ENCODE results near the gene DEPDC5. TPM values are rescaled to one million over a fixed set of nuclear protein-coding genes. Genes with fewer than 3 reads are reported as not detected.

Gene DEPDC5
- total RNA-seq, 1 experiment from 2014 or later: 13.3 TPM

DNA sequence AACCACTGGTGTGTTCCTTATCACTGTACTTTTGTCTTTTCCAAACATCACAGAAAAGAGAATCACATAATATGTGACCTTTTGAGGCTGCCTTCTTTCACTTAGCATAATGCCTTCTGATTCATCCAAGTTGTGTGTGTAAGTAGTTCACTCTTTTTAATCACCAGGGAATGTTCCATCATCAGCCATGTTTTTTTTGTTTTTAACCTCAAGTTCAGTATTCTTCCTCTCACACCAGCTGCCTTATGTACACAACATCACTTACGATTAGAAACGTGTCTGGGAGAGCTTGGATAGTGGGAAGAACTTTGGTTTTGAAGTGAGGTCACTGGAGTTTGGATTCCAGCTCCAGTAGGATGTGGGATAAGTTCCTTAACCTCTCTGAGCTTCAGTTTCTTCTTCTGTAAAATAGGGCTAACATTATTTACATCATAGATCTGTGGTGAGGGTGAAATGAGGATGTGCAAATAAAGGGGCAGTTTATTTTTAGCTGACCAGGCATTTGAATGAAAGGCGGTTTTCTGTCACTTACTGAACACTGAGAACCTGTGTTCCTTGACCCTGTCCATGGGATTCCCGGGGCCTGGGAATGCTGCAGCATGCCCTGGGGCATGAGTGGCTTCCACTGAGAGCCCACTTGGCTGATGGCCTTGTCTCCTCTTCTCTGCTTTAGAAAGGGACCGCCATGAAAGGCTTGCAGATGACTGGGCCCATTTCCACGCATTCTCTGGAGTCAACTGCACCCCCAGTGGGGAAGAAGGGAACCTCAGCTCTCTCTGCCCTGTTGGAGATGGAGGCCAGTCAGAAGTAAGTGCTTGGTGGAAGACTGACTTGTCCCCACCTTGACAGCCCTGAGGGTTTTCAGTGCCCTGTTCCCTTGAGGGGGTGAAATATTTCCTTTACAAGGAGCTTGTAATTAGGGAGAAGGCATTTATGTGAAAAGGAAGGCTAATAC is 92.6 kb downstream of the DEPDC5 start:
- Mint-ChIP-seq H3K27ac (ENCODE audit: low read depth, unreplicated experiment) (no peak overlapping the region), H3K36me3 (ENCODE audit: insufficient read depth, unreplicated experiment) (peaks cover 65% of the 10 kb centered on the region), H3K27me3 (ENCODE audit: insufficient read depth, unreplicated experiment) (no peaks in the 10 kb centered on the region), H3K9me3 (ENCODE audit: unreplicated experiment) (no peaks in the 10 kb centered on the region), H3K4me3 (ENCODE audit: unreplicated experiment) (no peak overlapping the region), H3K4me1 (ENCODE audit: insufficient read depth, unreplicated experiment) (no peaks in the 10 kb centered on the region)
- DNase-seq (ENCODE audit: unreplicated experiment): peak; percentile 10
- ChIA-PET CTCF (interaction anchor here (0.6 to 2.7 kb wide), 4 partner anchors 12 to 47 kb away, joined by 3 to 7 read pairs (median 3); no protein-coding TSS in a partner anchor), POLR2A (no interaction called here)
- TF ChIP-seq CTCF (IDR thresholded peaks at IDR 0.05; ENCODE audit: unreplicated experiment): peak; percentile 18
- intact Hi-C loops (cut with micrococcal nuclease): no loop called here
- no TSS peak for BruUV-seq (replicated peaks)

DNA sequence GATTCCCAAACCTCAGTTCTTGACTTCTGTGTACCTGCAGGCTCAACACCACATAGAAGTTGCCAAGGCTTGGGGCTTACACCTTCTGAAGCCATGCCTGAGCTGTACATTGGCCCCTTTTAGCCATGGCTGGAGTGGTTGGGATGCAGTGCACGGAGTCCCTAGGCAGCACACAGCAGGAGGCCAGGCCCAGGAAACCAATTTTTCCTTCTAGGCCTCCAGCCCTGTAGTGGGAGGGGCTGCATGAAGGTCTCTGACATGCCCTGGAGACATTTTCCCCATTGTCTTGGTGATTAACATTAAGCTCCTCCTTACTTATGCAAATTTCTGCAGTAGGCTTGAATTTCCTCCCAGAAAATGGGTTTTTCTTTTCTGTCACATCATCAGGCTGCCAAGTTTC is 94.6 kb downstream of the DEPDC5 start:
- intact Hi-C loops (cut with micrococcal nuclease): no loop called here
- no peaks in the 10 kb centered on the region for H3K9me3 Mint-ChIP-seq (ENCODE audit: unreplicated experiment)
- BruUV-seq (replicated peaks): no TSS peak
- H3K27ac Mint-ChIP-seq (ENCODE audit: low read depth, unreplicated experiment): no peak overlapping the region
- no peak for DNase-seq (ENCODE audit: unreplicated experiment)
- H3K36me3 Mint-ChIP-seq (ENCODE audit: insufficient read depth, unreplicated experiment): peaks cover 57% of the 10 kb centered on the region
- POLR2A ChIA-PET: interaction anchor here (1.2 kb wide), 1 partner anchor 9 kb away, joined by 3 read pairs; no protein-coding TSS in a partner anchor
- CTCF ChIA-PET: interaction anchor here (0.9 to 1.4 kb wide), 3 partner anchors 13 to 122 kb away, joined by 3 to 4 read pairs (median 3); no protein-coding TSS in a partner anchor
- H3K27me3 Mint-ChIP-seq (ENCODE audit: insufficient read depth, unreplicated experiment): no peaks in the 10 kb centered on the region
- H3K4me3 Mint-ChIP-seq (ENCODE audit: unreplicated experiment): no peak overlapping the region
- TF ChIP-seq CTCF (IDR thresholded peaks at IDR 0.05; ENCODE audit: unreplicated experiment): no peak
- H3K4me1 Mint-ChIP-seq (ENCODE audit: insufficient read depth, unreplicated experiment): no peaks in the 10 kb centered on the region

- no TSS peak for BruUV-seq (replicated peaks)
- Mint-ChIP-seq H3K4me3 (ENCODE audit: unreplicated experiment) (no peak overlapping the region), H3K27ac (ENCODE audit: low read depth, unreplicated experiment) (no peak overlapping the region), H3K27me3 (ENCODE audit: insufficient read depth, unreplicated experiment) (no peaks in the 10 kb centered on the region), H3K9me3 (ENCODE audit: unreplicated experiment) (no peaks in the 10 kb centered on the region), H3K4me1 (ENCODE audit: insufficient read depth, unreplicated experiment) (no peaks in the 10 kb centered on the region), H3K36me3 (ENCODE audit: insufficient read depth, unreplicated experiment) (peaks cover 52% of the 10 kb centered on the region)
- intact Hi-C loops (cut with micrococcal nuclease): no loop called here
- ChIA-PET CTCF (interaction anchor here (1.1 kb wide), 1 partner anchor 95 kb away, joined by 5 read pairs; no protein-coding TSS in a partner anchor), POLR2A (interaction anchor here (0.6 kb wide), 1 partner anchor 96 kb away, joined by 3 read pairs; no protein-coding TSS in a partner anchor)
- TF ChIP-seq CTCF (IDR thresholded peaks at IDR 0.05; ENCODE audit: unreplicated experiment): no peak
- DNase-seq (ENCODE audit: unreplicated experiment): no peak
Observed at GRCh38 chr22:31850135-31850534, 96.3 kb downstream of the DEPDC5 start.

GRCh38 chr22:31852691-31853421 is 99.0 kb downstream of the DEPDC5 start:
- Mint-ChIP-seq H3K4me1 (ENCODE audit: insufficient read depth, unreplicated experiment) (no peaks in the 10 kb centered on the region), H3K4me3 (ENCODE audit: unreplicated experiment) (no peak overlapping the region), H3K36me3 (ENCODE audit: insufficient read depth, unreplicated experiment) (peaks cover 29% of the 10 kb centered on the region), H3K27ac (ENCODE audit: low read depth, unreplicated experiment) (no peak overlapping the region), H3K9me3 (ENCODE audit: unreplicated experiment) (no peaks in the 10 kb centered on the region), H3K27me3 (ENCODE audit: insufficient read depth, unreplicated experiment) (no peaks in the 10 kb centered on the region)
- POLR2A ChIA-PET: interaction anchor here (0.7 kb wide), 1 partner anchor 87 kb away, joined by 3 read pairs; no protein-coding TSS in a partner anchor
- TF ChIP-seq CTCF (IDR thresholded peaks at IDR 0.05; ENCODE audit: unreplicated experiment): no peak
- intact Hi-C loops (cut with micrococcal nuclease): no loop called here
- DNase-seq (ENCODE audit: unreplicated experiment): no peak
- CTCF ChIA-PET: interaction anchor here (0.8 kb wide), 1 partner anchor 115 kb away, joined by 3 read pairs; no protein-coding TSS in a partner anchor
- BruUV-seq (replicated peaks): no TSS peak

All from MCF 10A (cell line).